K562 (cell line): ENCODE measurements around the gene RBX1. TPM values are rescaled to one million over a fixed set of nuclear protein-coding genes. Genes with fewer than 3 reads are reported as not detected.
A peak's percentile ranks its signal among the peaks of the same experiment; 100 is the strongest.

Experiments
- CBX8 ChIP-seq: fragments of 200-600 bp; sonication (generic); IDR thresholded peaks from 2 replicates; pipeline ENCODE4 v1.6.1; 2012; ENCODE audit warnings: borderline replicate concordance, mixed run types, low read depth, mild to moderate bottlenecking, moderate library complexity, mixed read lengths, low read length, control low read depth, inconsistent platforms; ENCODE audit not compliant: poor library complexity, severe bottlenecking; ENCODE audit errors: extremely low read depth
- CEBPB ChIP-seq: fragments of 450-650 bp; IDR thresholded peaks from 2 replicates; pipeline ENCODE4 v1.6.1; 2016; ENCODE audit warnings: missing genetic modification characterization, missing compliant biosample characterization
- GABPA ChIP-seq: fragments of 200-800 bp; sonication (Bioruptor generic); conservative IDR thresholded peaks from 2 replicates; pipeline ENCODE4 v1.6.1; 2016; ENCODE audit warnings: low read depth, missing genetic modification characterization, missing compliant biosample characterization
- ILK ChIP-seq: fragments of 450-650 bp; IDR thresholded peaks from 2 replicates; pipeline ENCODE4 v1.6.1; 2016; ENCODE audit warnings: missing genetic modification characterization, low read depth, mild to moderate bottlenecking, missing compliant biosample characterization, moderate library complexity, borderline replicate concordance
- MAZ ChIP-seq, 2 experiments: fragments of 450-650 bp in 1 of 2; sonication (generic) in 1 of 2; formaldehyde crosslinking; IDR thresholded peaks in 1 of 2; conservative IDR thresholded peaks in 1 of 2; 2 replicates each; pipeline versions ENCODE4 v1.4.0 to v1.5.0; 2020; ENCODE audit warnings: mild to moderate bottlenecking in 1 of 2, missing genetic modification reagents in 1 of 2
- MCM7 ChIP-seq, 2 experiments: fragments of 450-650 bp; IDR thresholded peaks; 2 replicates each; pipeline ENCODE4 v1.6.1; 2016 to 2018
- MTF1 ChIP-seq: fragments of 250-450 bp; sonication (Bioruptor Pico); IDR thresholded peaks from 2 replicates; pipeline ENCODE4 v1.9.0; 2021; ENCODE audit warnings: moderate library complexity, mild to moderate bottlenecking, inconsistent platforms, borderline replicate concordance
- MYC ChIP-seq, 2 experiments: fragments of 250-450 bp in 1 of 2; sonication (Bioruptor Pico) in 1 of 2; IDR thresholded peaks; 2 replicates each; pipeline versions ENCODE4 v1.5.1 to v1.6.1; 2012 to 2021; ENCODE audit warnings: low read depth in 2 of 2, borderline replicate concordance in 1 of 2, improper control_type of control experiment in 1 of 2, low read length in 1 of 2, mild to moderate bottlenecking in 1 of 2, moderate library complexity in 1 of 2
- NONO ChIP-seq, 2 experiments: fragments of 200-400 bp in 1 of 2; fragments of 450-650 bp in 1 of 2; formaldehyde crosslinking in 1 of 2; IDR thresholded peaks; 2 replicates each; pipeline ENCODE4 v1.6.1; 2017; ENCODE audit warnings: low read depth in 2 of 2, mild to moderate bottlenecking in 2 of 2, moderate library complexity in 2 of 2, low read length in 1 of 2
- PCBP2 ChIP-seq: fragments of 200-400 bp; formaldehyde crosslinking; IDR thresholded peaks from 2 replicates; pipeline ENCODE4 v1.6.1; 2018; ENCODE audit warnings: low read length, low read depth, mild to moderate bottlenecking, moderate library complexity; ENCODE audit not compliant: poor library complexity, severe bottlenecking
- PHF20 ChIP-seq: fragments of 450-650 bp; IDR thresholded peaks from 2 replicates; pipeline ENCODE4 v1.6.1; 2018; ENCODE audit not compliant: partially characterized antibody
- RBM17 ChIP-seq: fragments of 200-400 bp; formaldehyde crosslinking; IDR thresholded peaks from 2 replicates; pipeline ENCODE4 v1.6.1; 2017; ENCODE audit warnings: low read depth, mild to moderate bottlenecking, low read length, borderline replicate concordance
- RBM22 ChIP-seq: fragments of 200-400 bp; formaldehyde crosslinking; IDR thresholded peaks from 2 replicates; pipeline ENCODE4 v1.6.1; 2018; ENCODE audit warnings: low read length, low read depth; ENCODE audit not compliant: poor library complexity, severe bottlenecking
- RCOR1 ChIP-seq, 2 experiments: IDR thresholded peaks; 2 replicates each; pipeline ENCODE4 v1.6.1; 2012; ENCODE audit warnings: low read depth in 2 of 2, low read length in 2 of 2, borderline replicate concordance in 1 of 2, improper control_type of control experiment in 1 of 2
- RFX1 ChIP-seq: fragments of 450-650 bp; IDR thresholded peaks from 2 replicates; pipeline ENCODE4 v1.6.1; 2016; ENCODE audit warnings: mild to moderate bottlenecking, moderate library complexity
- RNF2 ChIP-seq: sonication (generic); IDR thresholded peaks from 2 replicates; pipeline ENCODE4 v1.6.1; 2016
- TAL1 ChIP-seq: fragments of 450-650 bp; IDR thresholded peaks from 2 replicates; pipeline ENCODE4 v1.6.1; 2016; ENCODE audit warnings: mild to moderate bottlenecking
- TCF15 ChIP-seq: fragments of 250-450 bp; sonication (Bioruptor Pico); IDR thresholded peaks from 2 replicates; pipeline ENCODE4 v1.8.0; 2022; ENCODE audit warnings: moderate library complexity, mild to moderate bottlenecking, inconsistent platforms
- TOE1 ChIP-seq, 2 experiments: fragments of 450-650 bp in 1 of 2; sonication (generic) in 1 of 2; formaldehyde crosslinking in 1 of 2; IDR thresholded peaks; 2 replicates each; pipeline versions ENCODE4 v1.7.1 to v1.8.0; 2016 to 2022; ENCODE audit warnings: borderline replicate concordance in 2 of 2, mild to moderate bottlenecking in 2 of 2, antibody characterized with exemption in 1 of 2, inconsistent platforms in 1 of 2, low read depth in 1 of 2, missing genetic modification reagents in 1 of 2, moderate library complexity in 1 of 2
- ZNF444 ChIP-seq: fragments of 250-450 bp; sonication (Bioruptor Pico); IDR thresholded peaks from 2 replicates; pipeline ENCODE4 v1.4.0; 2020; ENCODE audit warnings: mild to moderate bottlenecking, moderate library complexity
- polyA plus RNA-seq, 8 experiments: library from polyadenylated mRNA; depleted of rRNA in 4 of 8; stranded (reverse) in 5 of 8; unstranded in 3 of 8; fragments of >200 nt; fragmentation: Nextera tagmentation in 2 of 8; fragmentation: Illumina TruSeq in 1 of 8; extraction: Ambion mirVana in 2 of 8; extraction: Trizol in 1 of 8; gene quantifications; 2 replicates each; pipeline versions ENCODE4 v1.2.1 to v1.2.3, GENCODE V29; 2011 to 2014; ENCODE audit warnings: inconsistent platforms in 1 of 8, missing spikeins in 1 of 8
- total RNA-seq, 7 experiments: library from RNA; depleted of rRNA in 6 of 7; stranded (reverse); fragments of >200 nt in 6 of 7; fragmentation: Illumina TruSeq in 2 of 7; extraction: Trizol in 2 of 7; gene quantifications; 2 replicates each; pipeline versions ENCODE4 v1.2.1 to v1.2.3, GENCODE V29; 2011 to 2021; ENCODE audit warnings: low replicate concordance in 1 of 7
- TF ChIP-seq, protein P1 (sequence below): sonication (generic); formaldehyde crosslinking; IDR thresholded peaks from 2 replicates; pipeline ENCODE4 v1.8.0; 2022; ENCODE audit warnings: missing genetic modification reagents, mild to moderate bottlenecking, moderate library complexity, borderline replicate concordance
- TF ChIP-seq, protein P2 (sequence below): fragments of 200-800 bp; sonication (Bioruptor generic); IDR thresholded peaks from 2 replicates; pipeline ENCODE4 v1.6.1; 2017; ENCODE audit warnings: missing genetic modification characterization, missing compliant biosample characterization

Gene RBX1
- total and polyA plus RNA-seq, 9 of the 15 experiments (the other 6 are each of a cell fraction or from before 2014, with no cell fraction given), result 44.0 to 259 (median 67.9) TPM

DNA sequence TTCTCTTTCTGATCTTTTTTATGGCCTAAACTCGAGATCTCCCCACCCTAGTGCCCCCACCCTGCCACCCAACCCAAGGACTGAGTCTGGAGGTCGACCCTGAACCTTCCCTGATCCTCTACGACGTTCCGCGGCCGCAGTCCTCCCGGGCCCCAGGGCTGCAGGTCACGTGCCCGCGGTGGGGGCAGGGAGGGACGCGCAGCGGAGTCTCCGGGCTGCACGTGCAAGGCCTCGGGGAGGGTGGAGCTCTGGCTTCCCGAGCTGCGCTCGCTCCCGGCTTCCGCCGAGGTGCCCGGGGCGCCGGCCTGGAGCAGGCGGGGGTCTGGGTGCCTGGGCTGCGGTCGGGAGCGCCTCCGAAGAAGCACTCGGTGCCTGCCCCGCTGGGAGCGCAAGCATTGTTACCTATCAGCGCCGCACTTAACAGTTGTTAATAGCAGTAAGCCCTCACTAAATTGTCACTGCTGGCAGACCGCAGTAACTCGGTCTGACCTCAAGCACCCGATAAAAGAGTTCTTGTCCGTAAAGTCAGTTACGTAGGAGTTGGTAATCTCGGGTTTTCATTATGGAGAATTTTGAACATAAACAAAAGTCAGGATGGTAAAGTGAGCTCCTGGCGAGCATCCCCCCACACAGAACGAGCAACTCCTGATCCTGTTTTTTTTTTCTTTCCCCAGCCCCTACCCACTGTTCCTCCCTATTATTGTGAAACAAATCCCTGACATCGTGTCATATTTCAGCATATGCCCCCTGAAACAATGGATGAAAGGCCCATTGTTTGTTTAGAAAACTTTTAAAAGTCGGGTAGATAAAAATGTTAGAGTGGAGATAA is 71.5 kb downstream of the RBX1 start (continued):
- 0 out of 4 replicates have a peak, but pooled peaks of 1 of the 2 experiments have one; percentile 3 for TF ChIP-seq NONO (IDR thresholded peaks at IDR 0.05; ENCODE audit: low read depth in 2 of 2, low read length in 1 of 2)
- TF ChIP-seq PCBP2, result no peak
- TF ChIP-seq TAL1, result no peak
- no peak for TF ChIP-seq PHF20
- no peak for TF ChIP-seq RFX1
- no peak for TF ChIP-seq ILK (tag)
- no peak for TF ChIP-seq CBX8
- TF ChIP-seq ZNF444 (CRISPR knock-in tag), result no peak
- peak; percentile 87 to 93 for TF ChIP-seq MAZ (CRISPR knock-in tag; conservative IDR thresholded peaks at IDR 0.05 in 1 of 2, IDR thresholded peaks at IDR 0.05 in 1 of 2)
- peak; percentile 79 for TF ChIP-seq MYC (IDR thresholded peaks at IDR 0.05; ENCODE audit: low read depth, low read length)
- TF ChIP-seq MYC (CRISPR knock-in tag; IDR thresholded peaks at IDR 0.05; ENCODE audit: borderline replicate concordance, low read depth), result no peak
- peak; percentile 54 for TF ChIP-seq CEBPB
- TF ChIP-seq RNF2, result 0 out of 2 replicates have a peak, but pooled peaks have one; percentile 29
- TF ChIP-seq MCM7 (IDR thresholded peaks at IDR 0.05), result no peak
- no peak for TF ChIP-seq MTF1 (CRISPR knock-in tag)
- no peak for TF ChIP-seq RBM17
- TF ChIP-seq TOE1 (IDR thresholded peaks at IDR 0.05; ENCODE audit: borderline replicate concordance), result peak; percentile 87; the same call in 1 of the 2 replicates
- TF ChIP-seq TOE1 (CRISPR knock-in tag; IDR thresholded peaks at IDR 0.05; ENCODE audit: borderline replicate concordance, low read depth), result no peak
- TF ChIP-seq GABPA, result no peak
- no peak for TF ChIP-seq RBM22
- no peak for TF ChIP-seq TCF15 (CRISPR knock-in tag)
- TF ChIP-seq, protein P1, sequence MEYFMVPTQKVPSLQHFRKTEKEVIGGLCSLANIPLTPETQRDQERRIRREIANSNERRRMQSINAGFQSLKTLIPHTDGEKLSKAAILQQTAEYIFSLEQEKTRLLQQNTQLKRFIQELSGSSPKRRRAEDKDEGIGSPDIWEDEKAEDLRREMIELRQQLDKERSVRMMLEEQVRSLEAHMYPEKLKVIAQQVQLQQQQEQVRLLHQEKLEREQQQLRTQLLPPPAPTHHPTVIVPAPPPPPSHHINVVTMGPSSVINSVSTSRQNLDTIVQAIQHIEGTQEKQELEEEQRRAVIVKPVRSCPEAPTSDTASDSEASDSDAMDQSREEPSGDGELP (CRISPR knock-in tag), result peak; percentile 72
- TF ChIP-seq, protein P2, sequence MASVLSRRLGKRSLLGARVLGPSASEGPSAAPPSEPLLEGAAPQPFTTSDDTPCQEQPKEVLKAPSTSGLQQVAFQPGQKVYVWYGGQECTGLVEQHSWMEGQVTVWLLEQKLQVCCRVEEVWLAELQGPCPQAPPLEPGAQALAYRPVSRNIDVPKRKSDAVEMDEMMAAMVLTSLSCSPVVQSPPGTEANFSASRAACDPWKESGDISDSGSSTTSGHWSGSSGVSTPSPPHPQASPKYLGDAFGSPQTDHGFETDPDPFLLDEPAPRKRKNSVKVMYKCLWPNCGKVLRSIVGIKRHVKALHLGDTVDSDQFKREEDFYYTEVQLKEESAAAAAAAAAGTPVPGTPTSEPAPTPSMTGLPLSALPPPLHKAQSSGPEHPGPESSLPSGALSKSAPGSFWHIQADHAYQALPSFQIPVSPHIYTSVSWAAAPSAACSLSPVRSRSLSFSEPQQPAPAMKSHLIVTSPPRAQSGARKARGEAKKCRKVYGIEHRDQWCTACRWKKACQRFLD, result no peak
- TF ChIP-seq RCOR1 (IDR thresholded peaks at IDR 0.05; ENCODE audit: borderline replicate concordance in 1 of 2, low read depth in 2 of 2, low read length in 2 of 2), result peak in 1 of 2 experiments; percentile 11; a peak in 2 of 4 replicates
